WTC11 (cell line): Measurements from ENCODE around the gene SCYL3. TPM values are rescaled to one million over a fixed set of nuclear protein-coding genes. Genes with fewer than 3 reads are reported as not detected.

Source experiments
- ATAC-seq: fragments of 200-7000 bp; cut with Tn5 transposase; 2 replicates; pipeline ENCODE4 v1.10.0; 2021; ENCODE audit warnings: mild to moderate bottlenecking, moderate library complexity
- CTCF ChIA-PET: fragments of 300-600 bp; sonication (Branson Sonifier 250); formaldehyde crosslinking; loops from one replicate; lab custom pipeline; 2021; ENCODE audit warnings: antibody characterized with exemption; lab: Charles Lee
- POLR2A ChIA-PET: fragments of 350-600 bp; sonication (Branson Sonifier 250); formaldehyde crosslinking; loops from one replicate; lab custom pipeline; 2021; ENCODE audit warnings: antibody characterized with exemption; lab: Charles Lee
- DNase-seq: peaks from one replicate; pipeline ENCODE4 v3.0.0; 2021; ENCODE audit warnings: low spot score
- H3K27ac Mint-ChIP-seq: 2 replicates; pipeline ENCODE4 v1.8.0; 2021; ENCODE audit warnings: mixed read lengths
- H3K27me3 Mint-ChIP-seq: 2 replicates; pipeline ENCODE4 v1.8.0; 2021; ENCODE audit warnings: low read depth, mild to moderate bottlenecking, moderate library complexity, mixed read lengths
- H3K36me3 Mint-ChIP-seq: 2 replicates; pipeline ENCODE4 v1.8.0; 2021; ENCODE audit warnings: mixed read lengths
- H3K4me1 Mint-ChIP-seq: 2 replicates; pipeline ENCODE4 v1.8.0; 2022; ENCODE audit warnings: mixed read lengths
- H3K4me3 Mint-ChIP-seq: 2 replicates; pipeline ENCODE4 v1.8.0; 2021; ENCODE audit warnings: mild to moderate bottlenecking, moderate library complexity, mixed read lengths
- H3K9me3 Mint-ChIP-seq: 2 replicates; pipeline ENCODE4 v1.8.0; 2021; ENCODE audit warnings: mixed read lengths
- CREM ChIP-seq: sonication (generic); formaldehyde crosslinking; IDR thresholded peaks from 2 replicates; pipeline ENCODE4 v1.8.1; 2022; ENCODE audit warnings: mild to moderate bottlenecking, missing genetic modification reagents, moderate library complexity
- EMX1 ChIP-seq: fragments of 250-450 bp; sonication (Bioruptor Pico); IDR thresholded peaks from 2 replicates; pipeline ENCODE4 v1.8.0; 2021; ENCODE audit warnings: mild to moderate bottlenecking
- ERG ChIP-seq: fragments of 250-450 bp; sonication (Bioruptor Pico); IDR thresholded peaks from 2 replicates; pipeline ENCODE4 v1.8.0; 2021; ENCODE audit warnings: mild to moderate bottlenecking
- FOXP1 ChIP-seq: sonication (generic); formaldehyde crosslinking; IDR thresholded peaks from 2 replicates; pipeline ENCODE4 v1.8.0; 2022; ENCODE audit warnings: missing genetic modification reagents, mild to moderate bottlenecking, moderate library complexity, borderline replicate concordance
- MXD4 ChIP-seq: fragments of 250-450 bp; sonication (Bioruptor Pico); IDR thresholded peaks from 2 replicates; pipeline ENCODE4 v1.8.0; 2021; ENCODE audit warnings: mild to moderate bottlenecking, moderate library complexity, borderline replicate concordance
- OVOL2 ChIP-seq: fragments of 250-450 bp; sonication (Bioruptor Pico); IDR thresholded peaks from 2 replicates; pipeline ENCODE4 v1.9.0; 2021; ENCODE audit warnings: mild to moderate bottlenecking, borderline replicate concordance
- PREB ChIP-seq: sonication (generic); formaldehyde crosslinking; IDR thresholded peaks from 2 replicates; pipeline ENCODE4 v1.8.1; 2022; ENCODE audit warnings: mild to moderate bottlenecking, missing genetic modification reagents, moderate library complexity, borderline replicate concordance
- PRRX2 ChIP-seq: fragments of 250-450 bp; sonication (Bioruptor Pico); IDR thresholded peaks from 2 replicates; pipeline ENCODE4 v1.8.0; 2021; ENCODE audit warnings: mild to moderate bottlenecking
- SP1 ChIP-seq: sonication (generic); formaldehyde crosslinking; conservative IDR thresholded peaks from 2 replicates; pipeline ENCODE4 v1.8.1; 2022; ENCODE audit warnings: missing genetic modification reagents
- STAT6 ChIP-seq: sonication (generic); formaldehyde crosslinking; conservative IDR thresholded peaks from 2 replicates; pipeline ENCODE4 v1.8.1; 2023; ENCODE audit warnings: mild to moderate bottlenecking, low read depth, missing genetic modification reagents, moderate library complexity
- ZNF219 ChIP-seq: sonication (generic); formaldehyde crosslinking; IDR thresholded peaks from 2 replicates; pipeline ENCODE4 v1.8.0; 2023; ENCODE audit warnings: missing genetic modification reagents, mild to moderate bottlenecking, borderline replicate concordance
- ZNF317 ChIP-seq: sonication (generic); formaldehyde crosslinking; IDR thresholded peaks from 2 replicates; pipeline ENCODE4 v1.8.1; 2023; ENCODE audit warnings: low read depth, mild to moderate bottlenecking, moderate library complexity, missing genetic modification reagents, borderline replicate concordance
- total RNA-seq: library from RNA; stranded (reverse); gene quantifications from 3 replicates; pipeline ENCODE4 v1.2.3, GENCODE V29; 2021
- TF ChIP-seq, protein P1 (sequence below): fragments of 250-450 bp; sonication (Bioruptor Pico); conservative IDR thresholded peaks from 2 replicates; pipeline ENCODE4 v1.9.0; 2021; ENCODE audit warnings: mild to moderate bottlenecking
- TF ChIP-seq, protein P2 (sequence below): fragments of 250-450 bp; sonication (Bioruptor Pico); IDR thresholded peaks from 2 replicates; pipeline ENCODE4 v1.9.0; 2021; ENCODE audit warnings: mild to moderate bottlenecking, borderline replicate concordance
- TF ChIP-seq, protein P3 (sequence below): sonication (generic); formaldehyde crosslinking; IDR thresholded peaks from 2 replicates; pipeline ENCODE4 v1.8.0; 2022; ENCODE audit warnings: mild to moderate bottlenecking, missing genetic modification reagents
- TF ChIP-seq, protein P4 (sequence below): sonication (generic); formaldehyde crosslinking; IDR thresholded peaks from 2 replicates; pipeline ENCODE4 v1.8.1; 2023; ENCODE audit warnings: mild to moderate bottlenecking, missing genetic modification reagents
- TF ChIP-seq, protein P5 (sequence below): sonication (generic); formaldehyde crosslinking; conservative IDR thresholded peaks from 2 replicates; pipeline ENCODE4 v1.8.1; 2022; ENCODE audit warnings: mild to moderate bottlenecking, missing genetic modification reagents

Gene SCYL3
- total RNA-seq, 1 experiment from 2014 or later = 5.3 TPM

- CTCF ChIA-PET = no interaction called here
- DNase-seq (no peak), ATAC-seq (no peak)
- H3K4me1 Mint-ChIP-seq = no peaks in the 10 kb centered on the region
- peaks cover 31% of the 10 kb centered on the region for H3K9me3 Mint-ChIP-seq
- H3K4me3 Mint-ChIP-seq = no peak overlapping the region
- H3K27me3 Mint-ChIP-seq = no peaks in the 10 kb centered on the region
- POLR2A ChIA-PET = no interaction called here
- H3K36me3 Mint-ChIP-seq = peaks cover 73% of the 10 kb centered on the region
- no peak overlapping the region for H3K27ac Mint-ChIP-seq
- TF ChIP-seq OVOL2 (CRISPR knock-in tag) (no peak), ZNF219 (no peak), ERG (CRISPR knock-in tag) (no peak), SP1 (CRISPR knock-in tag) (no peak), CREM (CRISPR knock-in tag) (no peak), EMX1 (CRISPR knock-in tag) (no peak), STAT6 (CRISPR knock-in tag) (no peak), PRRX2 (CRISPR knock-in tag) (no peak), MXD4 (CRISPR knock-in tag) (no peak), PREB (CRISPR knock-in tag) (no peak), ZNF317 (no peak), FOXP1 (CRISPR knock-in tag) (no peak)
- TF ChIP-seq, protein P1, sequence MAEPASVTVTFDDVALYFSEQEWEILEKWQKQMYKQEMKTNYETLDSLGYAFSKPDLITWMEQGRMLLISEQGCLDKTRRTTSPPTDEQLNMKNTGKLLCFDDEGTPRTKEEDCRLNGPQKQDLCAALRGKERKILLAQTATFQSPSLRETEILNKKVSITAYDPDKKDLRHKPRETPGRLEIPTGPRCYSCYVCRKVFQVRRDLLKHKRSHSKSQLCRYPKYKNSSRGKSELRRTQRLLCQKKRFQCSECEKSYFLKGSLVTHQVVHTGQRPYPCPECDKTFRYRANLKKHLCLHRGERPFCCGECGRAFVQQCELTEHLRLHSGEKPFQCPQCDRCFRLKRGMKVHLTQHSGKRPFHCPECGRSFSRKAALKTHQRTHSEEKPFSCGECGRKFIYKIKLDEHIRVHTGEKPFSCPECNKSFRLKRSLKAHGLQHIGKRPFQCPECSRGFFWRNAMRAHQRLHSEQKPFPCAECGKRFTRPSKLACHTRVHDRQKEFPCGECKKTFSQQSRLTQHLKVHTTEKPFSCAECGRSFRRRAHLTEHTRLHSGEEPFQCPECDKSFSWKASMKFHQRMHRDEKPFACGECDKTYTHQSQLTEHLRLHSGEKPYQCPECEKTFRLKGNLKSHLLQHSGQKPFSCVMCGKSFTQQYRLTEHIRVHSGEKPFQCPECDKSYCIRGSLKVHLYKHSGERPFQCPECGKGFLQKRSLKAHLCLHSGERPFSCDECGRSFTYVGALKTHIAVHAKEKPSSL (CRISPR knock-in tag) = no peak
- TF ChIP-seq, protein P2, sequence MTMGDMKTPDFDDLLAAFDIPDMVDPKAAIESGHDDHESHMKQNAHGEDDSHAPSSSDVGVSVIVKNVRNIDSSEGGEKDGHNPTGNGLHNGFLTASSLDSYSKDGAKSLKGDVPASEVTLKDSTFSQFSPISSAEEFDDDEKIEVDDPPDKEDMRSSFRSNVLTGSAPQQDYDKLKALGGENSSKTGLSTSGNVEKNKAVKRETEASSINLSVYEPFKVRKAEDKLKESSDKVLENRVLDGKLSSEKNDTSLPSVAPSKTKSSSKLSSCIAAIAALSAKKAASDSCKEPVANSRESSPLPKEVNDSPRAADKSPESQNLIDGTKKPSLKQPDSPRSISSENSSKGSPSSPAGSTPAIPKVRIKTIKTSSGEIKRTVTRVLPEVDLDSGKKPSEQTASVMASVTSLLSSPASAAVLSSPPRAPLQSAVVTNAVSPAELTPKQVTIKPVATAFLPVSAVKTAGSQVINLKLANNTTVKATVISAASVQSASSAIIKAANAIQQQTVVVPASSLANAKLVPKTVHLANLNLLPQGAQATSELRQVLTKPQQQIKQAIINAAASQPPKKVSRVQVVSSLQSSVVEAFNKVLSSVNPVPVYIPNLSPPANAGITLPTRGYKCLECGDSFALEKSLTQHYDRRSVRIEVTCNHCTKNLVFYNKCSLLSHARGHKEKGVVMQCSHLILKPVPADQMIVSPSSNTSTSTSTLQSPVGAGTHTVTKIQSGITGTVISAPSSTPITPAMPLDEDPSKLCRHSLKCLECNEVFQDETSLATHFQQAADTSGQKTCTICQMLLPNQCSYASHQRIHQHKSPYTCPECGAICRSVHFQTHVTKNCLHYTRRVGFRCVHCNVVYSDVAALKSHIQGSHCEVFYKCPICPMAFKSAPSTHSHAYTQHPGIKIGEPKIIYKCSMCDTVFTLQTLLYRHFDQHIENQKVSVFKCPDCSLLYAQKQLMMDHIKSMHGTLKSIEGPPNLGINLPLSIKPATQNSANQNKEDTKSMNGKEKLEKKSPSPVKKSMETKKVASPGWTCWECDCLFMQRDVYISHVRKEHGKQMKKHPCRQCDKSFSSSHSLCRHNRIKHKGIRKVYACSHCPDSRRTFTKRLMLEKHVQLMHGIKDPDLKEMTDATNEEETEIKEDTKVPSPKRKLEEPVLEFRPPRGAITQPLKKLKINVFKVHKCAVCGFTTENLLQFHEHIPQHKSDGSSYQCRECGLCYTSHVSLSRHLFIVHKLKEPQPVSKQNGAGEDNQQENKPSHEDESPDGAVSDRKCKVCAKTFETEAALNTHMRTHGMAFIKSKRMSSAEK (CRISPR knock-in tag) = no peak
- TF ChIP-seq, protein P3, sequence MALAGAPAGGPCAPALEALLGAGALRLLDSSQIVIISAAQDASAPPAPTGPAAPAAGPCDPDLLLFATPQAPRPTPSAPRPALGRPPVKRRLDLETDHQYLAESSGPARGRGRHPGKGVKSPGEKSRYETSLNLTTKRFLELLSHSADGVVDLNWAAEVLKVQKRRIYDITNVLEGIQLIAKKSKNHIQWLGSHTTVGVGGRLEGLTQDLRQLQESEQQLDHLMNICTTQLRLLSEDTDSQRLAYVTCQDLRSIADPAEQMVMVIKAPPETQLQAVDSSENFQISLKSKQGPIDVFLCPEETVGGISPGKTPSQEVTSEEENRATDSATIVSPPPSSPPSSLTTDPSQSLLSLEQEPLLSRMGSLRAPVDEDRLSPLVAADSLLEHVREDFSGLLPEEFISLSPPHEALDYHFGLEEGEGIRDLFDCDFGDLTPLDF (CRISPR knock-in tag) = no peak
- TF ChIP-seq, protein P4, sequence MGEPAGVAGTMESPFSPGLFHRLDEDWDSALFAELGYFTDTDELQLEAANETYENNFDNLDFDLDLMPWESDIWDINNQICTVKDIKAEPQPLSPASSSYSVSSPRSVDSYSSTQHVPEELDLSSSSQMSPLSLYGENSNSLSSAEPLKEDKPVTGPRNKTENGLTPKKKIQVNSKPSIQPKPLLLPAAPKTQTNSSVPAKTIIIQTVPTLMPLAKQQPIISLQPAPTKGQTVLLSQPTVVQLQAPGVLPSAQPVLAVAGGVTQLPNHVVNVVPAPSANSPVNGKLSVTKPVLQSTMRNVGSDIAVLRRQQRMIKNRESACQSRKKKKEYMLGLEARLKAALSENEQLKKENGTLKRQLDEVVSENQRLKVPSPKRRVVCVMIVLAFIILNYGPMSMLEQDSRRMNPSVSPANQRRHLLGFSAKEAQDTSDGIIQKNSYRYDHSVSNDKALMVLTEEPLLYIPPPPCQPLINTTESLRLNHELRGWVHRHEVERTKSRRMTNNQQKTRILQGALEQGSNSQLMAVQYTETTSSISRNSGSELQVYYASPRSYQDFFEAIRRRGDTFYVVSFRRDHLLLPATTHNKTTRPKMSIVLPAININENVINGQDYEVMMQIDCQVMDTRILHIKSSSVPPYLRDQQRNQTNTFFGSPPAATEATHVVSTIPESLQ = no peak
- TF ChIP-seq, protein P5, sequence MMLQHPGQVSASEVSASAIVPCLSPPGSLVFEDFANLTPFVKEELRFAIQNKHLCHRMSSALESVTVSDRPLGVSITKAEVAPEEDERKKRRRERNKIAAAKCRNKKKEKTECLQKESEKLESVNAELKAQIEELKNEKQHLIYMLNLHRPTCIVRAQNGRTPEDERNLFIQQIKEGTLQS (CRISPR knock-in tag) = no peak
Observed at GRCh38 chr1:169873582-169874199, 20.0 kb downstream of the SCYL3 start.
